IPS DF 4.7 (cell line): ENCODE measurements around the gene PROKR2.

Experiments used
- DNase-seq: peaks from one replicate; pipeline ENCODE4 v3.0.0-alpha.2; 2013; ENCODE audit warnings: low spot score; ENCODE audit errors: extremely low read depth

The PROKR2 gene

DNA sequence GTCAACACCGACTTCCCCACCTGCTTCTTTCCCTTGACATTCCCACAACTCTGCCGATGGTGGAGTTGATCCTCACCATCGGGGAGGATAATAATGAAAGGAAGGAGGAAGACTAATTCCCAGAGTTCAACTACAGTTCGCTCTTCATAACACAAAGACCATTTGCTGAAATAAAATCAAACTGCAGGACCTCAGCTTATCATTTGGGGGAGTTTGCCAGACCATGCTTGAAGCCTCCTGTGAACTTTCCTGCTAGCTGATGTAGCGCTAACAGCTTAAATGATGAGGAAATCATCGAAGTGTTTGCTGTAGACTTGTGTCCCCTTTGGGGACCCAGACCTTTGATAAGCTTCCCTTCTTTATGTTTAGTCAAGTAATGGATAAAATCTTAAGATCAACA, 26.2 kb downstream of the PROKR2 start:
- DNase-seq: no peak

DNA sequence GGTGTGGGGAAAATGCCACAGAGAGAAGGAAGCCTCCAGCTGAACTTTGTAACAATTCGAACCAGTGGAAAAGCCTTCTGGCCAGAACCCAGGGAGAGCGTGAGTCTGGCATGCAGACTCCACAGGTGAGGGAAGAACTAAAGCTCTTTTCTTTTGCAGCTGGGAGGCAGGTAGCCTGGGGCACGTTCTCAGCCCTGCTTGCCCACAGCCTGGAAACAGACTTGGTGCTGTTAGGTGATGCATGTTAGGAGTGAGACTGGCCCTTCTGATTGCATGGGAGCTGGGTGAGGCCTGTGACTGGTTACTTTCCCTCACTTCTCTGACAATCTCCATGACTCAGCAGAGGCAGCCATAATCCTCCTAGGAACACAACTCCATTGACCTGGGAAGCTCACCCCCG, 34.2 kb downstream of the PROKR2 start:
- DNase-seq: no peak

DNA sequence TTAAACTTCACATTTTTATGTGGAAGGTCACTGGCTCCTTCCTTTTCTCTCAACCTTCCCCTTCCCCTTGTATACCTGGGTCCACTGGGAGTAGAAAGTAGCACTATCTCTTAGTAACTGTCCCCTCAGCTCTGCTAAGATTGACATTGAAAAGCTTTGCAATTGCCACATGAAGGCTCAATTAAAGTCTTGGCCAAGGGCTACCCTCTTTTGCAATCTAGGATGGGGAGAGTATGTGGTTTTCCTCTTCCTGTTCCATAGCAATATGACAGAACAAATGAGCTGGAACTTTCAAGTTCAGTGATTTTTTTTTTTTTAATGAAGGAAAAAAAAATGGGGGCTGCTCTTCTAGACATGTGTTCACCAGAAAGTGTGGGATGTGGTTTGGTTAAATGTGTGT, 37.1 kb downstream of the PROKR2 start:
- no peak for DNase-seq

DNA sequence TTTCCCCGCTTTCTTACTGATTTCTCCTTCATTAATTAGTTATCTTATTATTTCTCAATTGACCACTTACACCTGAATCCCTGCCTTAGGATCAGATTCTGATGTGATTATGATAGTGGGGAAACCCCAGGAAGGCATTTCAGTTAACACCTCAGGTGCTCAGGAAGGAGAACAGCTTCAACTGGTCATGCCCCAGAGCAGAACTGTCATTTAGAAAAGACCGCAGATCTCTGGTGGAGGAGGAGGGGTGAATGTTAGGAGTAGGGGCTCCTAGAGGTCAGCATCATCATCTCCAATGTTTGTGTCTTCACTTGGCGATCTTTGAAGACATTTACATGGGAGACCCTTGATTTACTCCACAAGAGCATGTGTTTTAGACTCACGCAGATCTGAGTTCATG, 44.5 kb downstream of the PROKR2 start:
- DNase-seq: no peak

DNA sequence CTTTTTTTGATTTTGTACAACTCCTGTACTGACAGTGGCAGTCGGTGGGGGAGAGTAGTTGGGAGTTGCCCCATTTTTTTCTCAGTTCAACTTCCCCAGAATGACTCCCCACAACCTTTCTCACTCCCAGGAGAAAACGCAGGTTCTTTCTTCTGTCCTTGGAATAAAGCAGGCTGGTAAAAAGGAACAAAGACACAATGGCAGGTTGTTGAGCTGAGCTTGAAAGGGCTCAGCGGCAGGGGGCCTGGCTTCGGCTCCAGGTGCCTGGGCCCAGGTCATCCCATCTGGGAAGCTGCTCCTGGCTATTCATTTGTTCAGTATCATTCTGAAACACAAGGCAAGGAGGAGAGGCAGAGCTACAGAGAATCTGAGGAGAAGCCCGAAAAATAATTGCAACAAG, 46.2 kb downstream of the PROKR2 start:
- DNase-seq: no peak

DNA sequence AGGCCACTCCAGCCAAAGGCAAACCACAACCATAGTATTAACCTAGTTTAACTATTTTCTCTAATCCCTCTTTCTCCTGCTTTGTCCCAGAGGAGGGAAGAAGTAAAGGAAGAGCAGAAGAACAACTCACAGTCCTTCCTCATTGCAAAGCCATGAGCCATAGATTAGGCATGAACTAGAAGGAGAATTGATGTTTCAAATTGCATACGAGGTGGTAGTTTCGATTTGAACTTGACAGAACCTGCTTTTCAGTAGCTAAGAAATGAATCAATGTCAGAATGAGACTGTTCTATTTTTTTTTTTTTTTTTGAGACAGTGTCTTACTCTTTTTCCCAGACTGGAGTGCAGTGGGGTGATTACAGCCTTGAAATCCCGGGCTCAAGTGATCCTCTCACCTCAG, 48.3 kb downstream of the PROKR2 start:
- DNase-seq: no peak

DNA sequence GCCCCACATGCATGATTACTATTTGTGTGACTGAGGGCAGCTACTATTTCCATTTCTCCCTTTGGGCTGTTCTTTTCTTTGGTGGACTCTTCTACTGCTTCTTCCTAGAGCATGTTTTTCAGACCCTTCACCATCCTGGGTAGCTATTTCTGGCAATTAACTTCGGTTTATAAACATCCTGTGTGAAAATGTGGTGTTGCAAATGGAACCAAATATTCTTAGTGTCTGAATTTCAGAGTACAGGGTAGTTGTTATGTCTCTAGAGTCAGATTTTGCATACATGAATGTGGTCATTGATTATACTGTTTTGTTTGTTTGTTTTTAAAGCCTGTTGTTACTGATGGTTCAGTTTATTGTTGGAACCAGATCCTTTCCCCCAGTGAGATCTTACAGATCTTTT, 49.7 kb downstream of the PROKR2 start:
- no peak for DNase-seq
